ENCODE data around the gene TMTC3. TPM values are rescaled to one million over a fixed set of nuclear protein-coding genes. Genes with fewer than 3 reads are reported as not detected.
"Not testable (repeated sequence)": the region's sequence is repeated elsewhere in the genome, so short reads cannot be mapped to it uniquely, and the experiment has no call there.

The TMTC3 gene
- total RNA-seq, result 32.6 and 38.2 TPM in 2 replicates

GRCh38 chr12:88141774-88142609, at the start of gene TMTC3, which contains the start of gene CEP290:
TMTC3 (plus strand) TSS chr12:88142307; CDS start chr12:88148316, 6,009 bp downstream.
CEP290 (minus strand) TSS chr12:88142088; CDS start chr12:88141307, 781 bp downstream.
- peak; percentile 100 for DNase-seq (ENCODE audit: low read depth)

DNA sequence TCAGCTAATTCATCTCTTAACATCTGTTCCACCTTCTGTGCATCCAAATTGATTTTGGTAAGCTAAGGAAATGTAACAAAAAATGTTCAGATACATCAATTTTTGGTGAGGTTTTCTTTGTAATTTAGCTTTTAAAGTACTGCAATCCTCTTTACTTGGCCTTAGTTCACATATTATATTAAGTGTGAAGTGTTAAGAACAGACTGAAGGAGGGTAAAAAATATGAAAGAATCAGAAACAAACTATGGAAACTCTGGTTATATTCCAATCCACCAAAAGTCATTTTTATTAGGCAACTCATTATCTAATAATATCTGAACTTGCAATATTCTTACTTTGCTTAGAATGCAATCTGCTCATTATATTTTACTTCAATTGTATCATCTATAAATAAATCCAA, 49.3 kb upstream of the TMTC3 start:
- no peak for DNase-seq (ENCODE audit: low read depth)

DNA sequence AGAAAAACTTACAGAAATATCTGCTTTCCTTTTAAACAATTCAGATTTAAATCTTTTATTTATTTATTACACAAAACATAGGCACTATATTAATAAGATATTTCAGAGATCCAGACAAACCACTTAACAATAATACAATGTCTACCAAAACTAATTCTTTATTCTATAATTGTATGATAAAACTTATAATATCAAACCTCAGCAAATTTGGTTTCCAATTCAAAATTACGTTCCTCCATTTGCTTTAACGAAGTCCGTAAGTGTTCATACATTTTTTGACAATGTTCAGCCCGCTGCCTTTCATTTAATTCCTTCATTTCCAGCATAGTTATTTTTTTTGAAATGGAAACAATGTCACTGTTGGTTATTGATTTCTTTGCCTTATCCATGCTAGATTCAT, 48.5 kb upstream of the TMTC3 start:
- DNase-seq (ENCODE audit: low read depth), result no peak

GRCh38 chr12:88108021-88108420, 34.1 kb upstream of the TMTC3 start:
- peak; percentile 15 for DNase-seq (ENCODE audit: low read depth)

DNA sequence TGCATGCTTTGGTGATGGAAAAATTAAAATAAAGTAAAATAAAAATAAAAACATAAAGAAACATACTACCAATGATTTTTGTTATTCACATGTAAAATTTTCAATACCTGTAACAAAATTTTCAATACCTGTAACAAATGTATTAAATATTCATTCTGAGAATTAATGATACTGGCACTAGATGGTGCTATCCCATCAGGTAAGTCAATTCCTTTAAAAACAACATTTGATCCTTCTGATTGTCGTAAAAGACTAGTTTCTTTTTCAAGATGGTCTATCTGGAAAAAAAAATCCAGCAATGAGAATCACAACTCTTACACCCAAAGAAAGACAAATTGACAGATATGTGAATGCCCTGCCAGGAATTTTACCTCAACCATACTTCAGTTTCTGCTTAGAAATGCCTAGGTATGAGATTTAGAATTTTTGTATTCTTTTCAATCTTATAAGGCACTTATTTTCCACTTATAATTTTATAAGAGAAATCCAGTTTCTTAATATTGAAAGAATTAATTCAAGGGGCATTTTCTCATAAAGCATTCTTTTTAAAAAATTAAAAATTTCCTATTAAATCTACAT, 30.9 kb upstream of the TMTC3 start:
- peak; percentile 79 for DNase-seq (ENCODE audit: low read depth)

DNA sequence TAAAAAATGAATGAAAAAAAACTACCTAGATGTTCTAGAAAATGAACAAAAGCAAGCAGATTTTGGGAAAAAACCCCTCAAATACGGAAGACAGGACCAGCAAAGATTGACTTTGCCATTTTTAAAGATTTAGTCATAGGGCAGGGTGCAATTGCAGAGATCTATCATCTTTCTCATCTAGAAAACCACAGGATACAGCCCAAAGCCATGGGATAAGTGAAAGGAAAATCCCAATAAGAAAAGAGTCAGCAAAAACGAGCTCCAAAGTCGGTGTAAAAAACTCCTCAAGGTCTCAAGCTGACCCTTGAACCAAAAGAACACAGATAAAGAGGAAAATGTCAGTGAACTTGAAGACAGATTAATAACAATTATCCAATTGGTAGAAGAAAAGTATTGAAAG, 28.2 kb upstream of the TMTC3 start:
- no peak for DNase-seq (ENCODE audit: low read depth)

DNA sequence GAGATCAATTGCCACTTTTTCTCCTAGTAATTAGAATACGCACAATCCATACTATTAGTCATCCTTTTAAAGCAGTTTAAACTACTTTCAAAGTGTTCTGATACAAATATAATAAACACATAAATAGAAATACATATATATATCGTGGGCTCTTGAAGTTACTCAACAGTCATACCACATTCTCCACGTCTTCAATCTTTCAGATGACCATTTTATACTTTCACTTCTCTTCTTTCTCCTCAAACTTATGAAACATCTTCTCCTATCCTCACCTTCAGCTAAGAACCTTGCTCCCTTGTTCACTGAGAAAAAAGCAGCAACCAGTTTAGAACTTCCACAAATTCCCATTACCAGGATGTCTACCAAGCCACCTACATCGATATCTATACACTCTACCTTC, 19.4 kb upstream of the TMTC3 start:
- no peak for DNase-seq (ENCODE audit: low read depth)

DNA sequence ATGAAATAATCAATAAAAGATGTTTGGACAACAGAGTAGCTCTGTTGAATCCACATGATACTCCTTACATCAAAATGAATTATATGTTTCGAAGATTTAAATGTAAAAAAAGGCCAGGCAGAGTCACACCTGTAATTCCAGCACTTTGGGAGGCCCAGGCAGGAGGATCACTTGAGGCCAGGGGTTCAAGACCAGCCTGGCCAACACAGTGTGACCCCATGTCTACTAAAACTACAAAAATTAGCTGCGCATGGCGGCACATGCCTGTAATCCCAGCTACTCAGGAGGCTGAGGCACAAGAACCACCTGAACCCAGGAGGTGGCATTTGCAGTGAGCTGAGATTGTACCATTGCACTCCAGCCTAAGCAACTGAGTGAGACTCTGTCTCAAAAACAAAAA, 15.0 kb upstream of the TMTC3 start:
- DNase-seq (ENCODE audit: low read depth), result no peak

DNA sequence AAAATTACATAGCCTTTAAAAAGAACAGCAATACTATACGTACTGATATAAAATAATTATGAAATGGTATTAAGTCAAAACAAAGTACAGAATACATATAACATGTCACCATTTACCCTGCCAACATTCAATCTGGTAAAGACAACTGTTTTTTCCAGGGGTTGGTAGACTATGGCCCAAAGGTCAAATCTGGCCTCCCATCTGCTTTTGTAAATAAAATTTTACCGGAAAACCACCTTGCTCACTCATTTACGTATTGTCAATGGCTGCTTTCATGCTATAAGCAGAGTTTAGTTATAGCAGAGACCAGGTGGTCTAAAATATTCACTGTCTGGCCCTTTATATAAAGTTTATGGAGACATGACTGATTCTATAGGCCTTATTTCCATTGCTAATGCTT, 14.3 kb upstream of the TMTC3 start:
- no peak for DNase-seq (ENCODE audit: low read depth)

DNA sequence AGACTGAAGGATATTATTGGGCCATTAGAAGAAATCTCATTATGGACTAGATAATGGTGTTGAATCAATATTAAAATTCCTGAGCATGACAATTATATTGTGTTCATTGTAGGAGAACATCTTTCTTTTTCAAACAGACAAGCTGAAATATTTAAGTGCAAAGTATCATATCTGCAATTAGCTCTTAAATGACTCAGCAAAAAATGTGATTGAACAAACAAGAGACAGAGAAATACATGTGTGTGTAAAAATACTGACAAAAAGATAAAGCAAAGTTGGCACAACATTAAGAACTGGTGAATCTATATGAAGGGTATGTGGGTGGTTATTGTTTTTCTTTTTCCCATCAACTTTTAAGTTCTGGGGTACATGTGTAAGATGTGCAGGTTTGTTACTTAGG, 9.7 kb upstream of the TMTC3 start:
- DNase-seq (ENCODE audit: low read depth), result no peak

DNA sequence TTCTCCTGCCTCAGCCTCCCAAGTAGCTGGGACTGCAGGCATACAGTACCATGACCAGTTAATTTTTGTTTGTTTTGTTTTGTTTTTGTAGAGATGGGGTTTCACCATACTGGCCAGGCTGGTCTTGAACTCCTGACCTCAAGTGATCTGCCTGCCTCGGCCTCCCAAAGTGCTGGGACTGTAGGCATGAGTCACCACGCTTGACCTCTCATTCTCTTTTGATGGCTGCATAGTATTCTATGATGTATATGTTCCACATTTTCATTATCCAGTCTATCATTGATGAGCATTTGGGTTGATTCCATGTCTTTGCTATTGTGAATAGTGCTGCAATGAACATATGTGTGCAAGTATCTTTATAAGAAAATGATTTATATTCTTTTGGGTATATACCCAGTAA, 8.9 kb upstream of the TMTC3 start:
- not testable (repeated sequence) for DNase-seq (ENCODE audit: low read depth)

GRCh38 chr12:88139711-88140110, 2.4 kb upstream of the TMTC3 start:
- not testable (repeated sequence) for DNase-seq (ENCODE audit: low read depth)

GRCh38 chr12:88141425-88141773, 708 bp upstream of the TMTC3 start:
- no peak for DNase-seq (ENCODE audit: low read depth)

DNA sequence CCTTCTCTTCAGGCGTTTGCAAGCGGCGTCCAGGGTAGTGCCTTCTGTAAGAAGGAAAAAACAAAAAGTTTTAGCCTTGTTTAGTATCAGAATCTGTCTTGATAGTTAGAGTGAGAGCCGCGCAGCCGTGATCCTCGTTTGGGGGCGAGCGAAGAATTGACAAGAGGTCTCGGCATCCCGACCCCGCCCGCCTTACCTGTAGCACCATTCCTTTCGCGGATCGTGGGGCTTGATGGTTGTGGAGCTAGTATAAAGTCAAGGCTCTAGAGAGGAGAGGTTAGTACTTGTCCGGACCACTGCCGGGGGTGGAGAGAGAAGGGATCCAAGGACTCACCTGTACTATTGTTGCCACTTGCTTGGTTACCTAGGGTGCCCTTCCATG, 494 bp downstream of the TMTC3 start:
- peak; percentile 2 for DNase-seq (ENCODE audit: low read depth)

- DNase-seq (ENCODE audit: low read depth), result no peak
Observed at GRCh38 chr12:88144037-88144436, 1.9 kb downstream of the TMTC3 start.

DNA sequence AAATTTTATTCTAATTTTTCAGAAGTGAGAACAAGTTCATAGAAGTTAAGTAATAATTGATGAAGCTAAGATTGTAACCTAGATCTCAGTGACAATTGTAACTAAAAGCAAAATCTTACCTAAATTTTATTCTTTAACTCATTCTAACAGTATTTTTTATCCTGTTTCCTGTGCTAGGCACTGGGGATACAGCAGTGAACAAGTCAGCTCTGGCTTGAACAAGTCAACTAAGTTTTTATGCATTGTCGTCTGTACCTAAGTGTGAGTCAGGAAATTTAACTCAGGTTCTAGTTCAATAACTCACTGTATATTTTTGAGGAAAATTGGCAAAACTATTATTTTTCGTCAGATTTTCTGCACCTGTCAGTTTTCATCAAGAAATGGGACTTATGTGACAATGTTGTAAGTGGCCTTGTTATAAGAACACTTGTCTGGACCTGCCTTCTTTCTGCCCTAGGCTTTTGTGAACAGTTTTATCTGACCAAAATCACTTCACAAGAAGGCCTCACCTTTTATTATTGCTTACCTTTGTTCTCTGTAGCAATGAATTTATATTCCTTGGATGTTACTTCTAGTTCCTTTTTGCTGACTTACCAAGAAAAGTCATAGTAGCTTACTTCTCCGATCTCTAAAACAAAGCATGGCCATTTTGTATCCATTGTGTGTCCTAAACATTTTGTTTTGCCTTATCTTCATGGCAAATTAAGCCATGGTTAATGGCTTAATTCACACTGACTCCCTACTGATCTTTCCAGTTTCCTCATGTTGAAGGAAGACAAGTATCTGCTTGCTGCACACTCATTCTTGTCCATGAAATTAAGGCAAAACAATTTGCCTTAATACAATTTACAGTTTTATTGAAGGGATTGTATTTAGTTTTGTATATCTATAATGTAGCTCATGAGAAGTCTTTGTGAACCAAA, 2.7 kb downstream of the TMTC3 start:
- peak; percentile 18 for DNase-seq (ENCODE audit: low read depth)

GRCh38 chr12:88145567-88146505, 3.7 kb downstream of the TMTC3 start:
- DNase-seq (ENCODE audit: low read depth), result peak; percentile 40

GRCh38 chr12:88150063-88150462, 8.0 kb downstream of the TMTC3 start:
- DNase-seq (ENCODE audit: low read depth), result no peak

- peak; percentile 54 for DNase-seq (ENCODE audit: low read depth)
Observed at GRCh38 chr12:88153959-88154358, 11.9 kb downstream of the TMTC3 start.

DNA sequence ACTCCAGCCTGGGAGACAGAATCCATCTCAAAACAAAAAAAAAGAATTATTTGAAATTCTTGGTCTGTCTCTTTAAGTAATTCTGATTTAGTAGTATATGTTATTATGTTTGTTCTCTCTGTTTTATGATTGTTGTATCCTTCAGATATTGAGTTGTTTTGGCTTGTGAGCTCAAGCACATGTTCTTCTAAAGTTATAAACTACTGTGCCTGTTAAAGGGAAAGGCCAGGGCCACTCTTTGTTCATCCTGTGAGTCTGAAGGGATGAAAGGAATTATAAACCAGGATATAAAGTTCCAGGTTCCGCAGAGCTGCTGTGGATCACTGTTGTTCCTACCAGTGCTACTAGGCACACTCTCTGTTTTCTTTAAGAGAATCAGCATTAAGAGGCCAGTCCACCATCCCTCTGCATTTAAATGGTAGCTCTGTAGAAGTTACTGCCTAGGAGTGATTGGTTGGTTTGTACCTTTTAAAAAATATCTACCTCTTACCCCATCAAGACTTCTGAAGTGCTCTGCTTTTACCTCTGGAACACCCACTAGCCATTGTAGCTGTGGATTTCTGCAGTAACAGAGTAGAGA, 14.1 kb downstream of the TMTC3 start:
- no peak for DNase-seq (ENCODE audit: low read depth)

GRCh38 chr12:88163371-88163770, 21.3 kb downstream of the TMTC3 start:
- DNase-seq (ENCODE audit: low read depth), result no peak
